HL-60/S4 treated with retinoic acid at 250 ng/mL for 4 days and 3 days (cell line): ENCODE results near the gene CCDC88B.
"Not testable (repeated sequence)": the region's sequence is repeated elsewhere in the genome, so short reads cannot be mapped to it uniquely, and the experiment has no call there.

ENCODE experiments used
- in situ Hi-C: fragments of 300-500 bp; cut with MboI; formaldehyde crosslinking; loops from 2 replicates; pipeline ENCODE4 v1.7.0; 2022; ENCODE audit warnings: low sequenced_read_pairs

Gene CCDC88B

GRCh38 chr11:64320556-64320955, 19.4 kb upstream of the CCDC88B start:
- in situ Hi-C loops, result no loop called here

- in situ Hi-C loops, result no loop called here
Measured at GRCh38 chr11:64321026-64321425, 19.0 kb upstream of the CCDC88B start.

GRCh38 chr11:64321533-64321932, 18.5 kb upstream of the CCDC88B start:
- in situ Hi-C loops, result no loop called here

GRCh38 chr11:64322925-64323260, 17.1 kb upstream of the CCDC88B start:
- in situ Hi-C loops, result no loop called here

GRCh38 chr11:64323373-64323772, 16.6 kb upstream of the CCDC88B start:
- in situ Hi-C loops, result no loop called here

- in situ Hi-C loops, result not testable (repeated sequence)
Measured at GRCh38 chr11:64323984-64324383, 16.0 kb upstream of the CCDC88B start.

- in situ Hi-C loops, result no loop called here
Measured at GRCh38 chr11:64324692-64325469, 15.1 kb upstream of the CCDC88B start.

GRCh38 chr11:64327375-64327774, 12.6 kb upstream of the CCDC88B start:
- in situ Hi-C loops, result no loop called here

GRCh38 chr11:64327993-64328392, 12.0 kb upstream of the CCDC88B start:
- in situ Hi-C loops, result no loop called here

- in situ Hi-C loops, result no loop called here
Measured at GRCh38 chr11:64330888-64331287, 9.1 kb upstream of the CCDC88B start.

GRCh38 chr11:64331569-64332371, 8.2 kb upstream of the CCDC88B start:
- in situ Hi-C loops, result no loop called here

GRCh38 chr11:64333556-64333955, 6.4 kb upstream of the CCDC88B start:
- in situ Hi-C loops, result no loop called here

- in situ Hi-C loops, result no loop called here
Measured at GRCh38 chr11:64334764-64335735, 5.0 kb upstream of the CCDC88B start.

- in situ Hi-C loops, result no loop called here
Measured at GRCh38 chr11:64337538-64338249, 2.3 kb upstream of the CCDC88B start.

GRCh38 chr11:64338716-64339115, 1.3 kb upstream of the CCDC88B start:
- in situ Hi-C loops, result no loop called here

GRCh38 chr11:64339286-64339685, 718 bp upstream of the CCDC88B start:
- in situ Hi-C loops, result no loop called here

GRCh38 chr11:64340671-64341335, 799 bp downstream of the CCDC88B start:
- in situ Hi-C loops, result no loop called here

- in situ Hi-C loops, result no loop called here
Measured at GRCh38 chr11:64341429-64341828, 1.4 kb downstream of the CCDC88B start.

- in situ Hi-C loops, result no loop called here
Measured at GRCh38 chr11:64341851-64342791, 2.1 kb downstream of the CCDC88B start.
